Measurements from ENCODE around the gene FUS. TPM values are rescaled to one million over a fixed set of nuclear protein-coding genes. Genes with fewer than 3 reads are reported as not detected.

FUS gene
- total and polyA plus RNA-seq, 9 of the 15 experiments (the other 6 are each of a cell fraction or from before 2014, with no cell fraction given): 43.9 to 575 (median 87.2) TPM

DNA sequence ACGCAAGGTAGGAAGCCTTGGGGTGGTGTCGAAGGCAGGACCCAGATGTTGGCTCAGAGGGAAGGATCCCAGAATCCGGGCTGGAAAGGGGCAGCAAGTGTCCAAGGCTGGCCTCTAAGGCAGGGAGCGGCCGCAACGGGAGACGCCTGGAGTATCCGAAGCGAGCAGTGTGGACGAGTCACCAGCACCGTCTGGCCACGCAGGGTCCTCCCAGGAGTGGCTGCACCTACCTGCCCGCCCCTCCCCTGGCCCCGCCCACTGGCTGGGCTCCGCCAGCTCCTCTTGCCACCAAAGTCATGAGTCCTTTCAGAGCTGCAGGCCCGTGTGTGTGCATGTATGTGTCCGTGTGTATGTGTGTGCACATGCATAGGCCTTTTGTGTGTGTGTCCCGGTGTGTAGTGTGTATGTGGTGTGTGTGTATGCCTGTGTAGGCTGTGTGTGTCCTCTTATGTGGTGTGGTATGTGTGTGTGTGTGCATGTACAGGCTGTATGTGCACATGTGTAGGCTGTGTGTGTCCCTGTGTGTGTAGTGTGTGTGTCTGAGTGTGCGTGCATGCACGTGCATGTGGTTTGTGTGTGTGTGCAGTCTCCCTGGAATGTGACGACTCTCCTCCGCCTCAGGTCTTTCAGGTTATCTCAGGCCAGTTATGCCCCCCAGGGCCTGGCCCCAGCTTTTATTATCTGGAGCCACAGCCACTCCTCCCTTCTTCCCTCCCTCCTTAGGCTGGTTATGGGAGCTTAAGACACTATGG, 44.2 kb upstream of the FUS start, which contains the start of gene PRSS8 (continued):
- TF ChIP-seq OTX1 (CRISPR knock-in tag; IDR thresholded peaks at IDR 0.05): no peak
- TF ChIP-seq NR4A1 (CRISPR knock-in tag; IDR thresholded peaks at IDR 0.05): no peak
- TF ChIP-seq NR4A1 (tag; IDR thresholded peaks at IDR 0.05): no peak
- 0 out of 2 replicates have a peak, but pooled peaks have one; percentile 73 for TF ChIP-seq TSC22D4 (tag; IDR thresholded peaks at IDR 0.05)
- TF ChIP-seq, protein P1, sequence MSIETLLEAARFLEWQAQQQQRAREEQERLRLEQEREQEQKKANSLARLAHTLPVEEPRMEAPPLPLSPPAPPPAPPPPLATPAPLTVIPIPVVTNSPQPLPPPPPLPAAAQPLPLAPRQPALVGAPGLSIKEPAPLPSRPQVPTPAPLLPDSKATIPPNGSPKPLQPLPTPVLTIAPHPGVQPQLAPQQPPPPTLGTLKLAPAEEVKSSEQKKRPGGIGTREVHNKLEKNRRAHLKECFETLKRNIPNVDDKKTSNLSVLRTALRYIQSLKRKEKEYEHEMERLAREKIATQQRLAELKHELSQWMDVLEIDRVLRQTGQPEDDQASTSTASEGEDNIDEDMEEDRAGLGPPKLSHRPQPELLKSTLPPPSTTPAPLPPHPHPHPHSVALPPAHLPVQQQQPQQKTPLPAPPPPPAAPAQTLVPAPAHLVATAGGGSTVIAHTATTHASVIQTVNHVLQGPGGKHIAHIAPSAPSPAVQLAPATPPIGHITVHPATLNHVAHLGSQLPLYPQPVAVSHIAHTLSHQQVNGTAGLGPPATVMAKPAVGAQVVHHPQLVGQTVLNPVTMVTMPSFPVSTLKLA (conservative IDR thresholded peaks at IDR 0.05): peak in 1 of 2 experiments; percentile 57; a peak in 1 of 4 replicates
- peak in 1 of 2 experiments; percentile 51; a peak in 1 of 4 replicates for TF ChIP-seq TEAD1 (CRISPR knock-in tag; IDR thresholded peaks at IDR 0.05)
- TF ChIP-seq DPF2 (IDR thresholded peaks at IDR 0.05): peak; percentile 75
- TF ChIP-seq TEAD2 (tag; IDR thresholded peaks at IDR 0.05): no peak
- TF ChIP-seq MAZ (CRISPR knock-in tag; conservative IDR thresholded peaks at IDR 0.05 in 1 of 2, IDR thresholded peaks at IDR 0.05 in 1 of 2): peak in 1 of 2 experiments; percentile 38; a peak in 1 of 4 replicates
- TF ChIP-seq ELF4 (CRISPR knock-in tag; IDR thresholded peaks at IDR 0.05): peak; percentile 87; the same call in 1 of the 2 replicates
- peak; percentile 27; the same call in 1 of the 2 replicates for TF ChIP-seq EHMT2 (IDR thresholded peaks at IDR 0.05)
- peak; percentile 86; the same call in 1 of the 2 replicates for TF ChIP-seq LARP7 (IDR thresholded peaks at IDR 0.05)
- TF ChIP-seq ZBTB26 (CRISPR knock-in tag; IDR thresholded peaks at IDR 0.05): peak; percentile 80
- TF ChIP-seq, protein P2, sequence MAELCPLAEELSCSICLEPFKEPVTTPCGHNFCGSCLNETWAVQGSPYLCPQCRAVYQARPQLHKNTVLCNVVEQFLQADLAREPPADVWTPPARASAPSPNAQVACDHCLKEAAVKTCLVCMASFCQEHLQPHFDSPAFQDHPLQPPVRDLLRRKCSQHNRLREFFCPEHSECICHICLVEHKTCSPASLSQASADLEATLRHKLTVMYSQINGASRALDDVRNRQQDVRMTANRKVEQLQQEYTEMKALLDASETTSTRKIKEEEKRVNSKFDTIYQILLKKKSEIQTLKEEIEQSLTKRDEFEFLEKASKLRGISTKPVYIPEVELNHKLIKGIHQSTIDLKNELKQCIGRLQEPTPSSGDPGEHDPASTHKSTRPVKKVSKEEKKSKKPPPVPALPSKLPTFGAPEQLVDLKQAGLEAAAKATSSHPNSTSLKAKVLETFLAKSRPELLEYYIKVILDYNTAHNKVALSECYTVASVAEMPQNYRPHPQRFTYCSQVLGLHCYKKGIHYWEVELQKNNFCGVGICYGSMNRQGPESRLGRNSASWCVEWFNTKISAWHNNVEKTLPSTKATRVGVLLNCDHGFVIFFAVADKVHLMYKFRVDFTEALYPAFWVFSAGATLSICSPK (IDR thresholded peaks at IDR 0.05; ENCODE audit: borderline replicate concordance): peak; percentile 65; the same call in 1 of the 2 replicates
- 0 out of 2 replicates have a peak, but pooled peaks have one; percentile 25 for TF ChIP-seq VEZF1 (CRISPR knock-in tag; IDR thresholded peaks at IDR 0.05)
- TF ChIP-seq RBBP5 (IDR thresholded peaks at IDR 0.05; ENCODE audit: borderline replicate concordance, insufficient read depth, low read length, poor library complexity, severe bottlenecking): no peak
- TF ChIP-seq POLR2G (IDR thresholded peaks at IDR 0.05; ENCODE audit: low read depth, low read length): peak; percentile 65
- TF ChIP-seq BHLHE40 (IDR thresholded peaks at IDR 0.05; ENCODE audit: low read length): peak; percentile 85
- TF ChIP-seq ZFP1 (CRISPR knock-in tag; IDR thresholded peaks at IDR 0.05): no peak
- TF ChIP-seq HDAC1 (IDR thresholded peaks at IDR 0.05): peak in 1 of 2 experiments; percentile 74; a peak in 2 of 4 replicates
